ENCODE data around the gene NMRK1.
A peak's percentile ranks its signal among the peaks of the same experiment; 100 is the strongest.

NMRK1 gene

GRCh38 chr9:75053869-75054268 lies 34.1 kb downstream of the NMRK1 start:
- no peak for DNase-seq

DNA sequence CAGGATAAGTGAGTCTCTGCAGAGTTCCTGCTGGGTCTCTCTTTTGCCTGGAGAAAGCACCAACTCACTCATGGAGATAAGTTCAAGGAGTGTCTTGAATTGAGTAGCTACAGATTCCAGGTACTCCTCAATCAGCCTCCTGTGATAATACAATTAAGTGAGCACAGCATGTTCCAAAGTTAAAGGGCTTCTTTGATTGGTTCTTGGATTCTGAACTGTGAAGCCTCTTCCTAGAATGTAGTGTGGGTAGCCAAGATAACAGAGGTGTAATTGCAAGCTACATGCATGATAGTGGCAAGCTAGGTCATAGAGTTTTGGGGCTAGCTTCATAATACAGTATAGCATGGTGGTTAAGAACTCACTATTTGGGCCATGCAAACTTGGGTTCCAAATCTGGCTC lies 36.7 kb downstream of the NMRK1 start:
- no peak for DNase-seq

DNA sequence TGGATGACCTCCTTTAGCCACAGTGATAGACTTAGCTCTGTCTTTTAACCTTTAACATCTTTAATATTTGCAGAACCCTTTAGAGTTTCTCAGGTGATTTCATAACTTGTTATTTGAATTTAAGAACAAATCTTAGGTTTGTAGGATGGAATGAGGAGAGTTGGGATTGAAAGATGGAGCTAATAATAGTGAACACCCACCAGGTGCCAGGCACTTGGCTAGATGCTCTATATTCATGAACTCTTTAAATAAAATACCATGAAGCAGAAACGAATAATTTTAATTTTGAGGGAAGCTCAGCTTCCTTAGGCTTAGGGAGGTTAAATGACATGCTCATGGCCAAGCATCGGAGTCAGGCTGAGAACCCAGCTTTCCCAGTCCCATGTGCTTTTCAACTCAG lies 40.4 kb downstream of the NMRK1 start:
- no peak for DNase-seq

- DNase-seq: no peak
Observed at GRCh38 chr9:75046725-75047345, 41.1 kb downstream of the NMRK1 start.

DNA sequence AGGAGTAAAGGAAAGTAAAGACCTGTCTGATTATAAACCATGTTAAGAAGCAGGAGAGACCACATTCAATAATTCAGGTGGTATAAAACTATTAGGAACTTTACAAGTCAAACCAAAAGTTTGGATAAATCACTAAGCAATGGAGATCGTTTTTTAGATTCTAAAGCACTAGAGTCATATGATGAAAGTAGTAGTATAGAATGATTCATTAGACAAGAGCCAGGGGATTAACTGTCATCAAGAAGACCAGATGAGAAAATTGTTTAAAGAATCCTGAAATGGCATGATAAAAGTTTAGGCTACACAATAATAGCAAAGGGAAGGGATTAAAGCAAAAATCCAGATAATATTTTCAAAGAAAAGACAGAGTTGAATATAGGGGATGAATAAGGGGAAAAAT lies 46.9 kb downstream of the NMRK1 start:
- DNase-seq: no peak

DNA sequence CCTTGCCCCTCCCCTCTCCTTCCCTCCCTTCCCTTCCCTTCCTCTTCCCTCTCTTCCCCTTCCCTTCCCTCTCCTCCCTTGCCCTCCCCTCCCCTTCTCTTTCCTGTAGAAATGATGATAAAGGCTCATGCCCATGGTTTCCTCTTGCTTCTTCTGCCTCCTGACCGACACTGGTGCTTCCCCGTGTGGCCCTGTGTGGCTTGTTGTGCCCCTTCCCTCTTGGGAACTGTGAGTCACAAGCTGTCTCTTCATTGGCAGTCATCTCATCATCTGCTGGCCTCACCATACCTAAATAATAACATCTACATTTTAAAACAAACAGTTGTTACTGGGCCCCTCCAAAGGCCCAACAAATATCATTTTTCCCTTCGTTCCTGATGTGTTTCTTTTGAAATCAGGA lies 48.2 kb downstream of the NMRK1 start:
- no peak for DNase-seq

GRCh38 chr9:75039009-75039408 lies 48.9 kb downstream of the NMRK1 start:
- no peak for DNase-seq

GRCh38 chr9:75036793-75037192 lies 51.2 kb downstream of the NMRK1 start:
- no peak for DNase-seq

DNA sequence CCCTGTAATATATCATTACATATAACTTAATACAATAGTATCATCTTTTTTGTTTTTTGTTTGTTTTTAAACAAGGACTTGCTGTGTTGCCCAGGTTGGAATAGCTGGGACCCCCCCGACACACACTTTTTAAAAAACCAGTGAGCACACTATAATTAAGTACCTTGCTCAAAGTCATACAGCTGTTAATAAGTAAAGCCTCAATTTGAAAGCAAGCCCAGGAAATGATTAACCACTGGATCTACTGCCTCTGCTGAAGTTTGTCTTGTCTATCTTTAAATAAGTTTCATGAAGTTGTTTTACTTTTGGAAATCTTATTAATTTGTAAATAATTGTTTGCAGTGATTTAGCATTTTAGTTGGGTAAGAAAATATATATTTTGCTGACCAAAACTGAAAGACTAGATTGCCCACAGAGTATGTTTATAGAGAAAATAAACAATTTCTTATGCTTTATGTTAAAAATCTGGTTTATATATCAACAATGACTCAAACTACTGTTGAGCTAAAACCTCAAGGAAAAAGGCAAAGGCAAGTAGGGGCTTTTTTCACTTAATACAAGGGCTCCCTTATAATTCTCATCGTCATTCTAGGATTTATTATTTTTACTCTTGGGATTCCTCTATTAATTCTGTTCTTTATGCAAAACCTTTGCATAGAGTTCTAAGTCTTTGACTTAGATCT lies 54.0 kb downstream of the NMRK1 start:
- DNase-seq: no peak

DNA sequence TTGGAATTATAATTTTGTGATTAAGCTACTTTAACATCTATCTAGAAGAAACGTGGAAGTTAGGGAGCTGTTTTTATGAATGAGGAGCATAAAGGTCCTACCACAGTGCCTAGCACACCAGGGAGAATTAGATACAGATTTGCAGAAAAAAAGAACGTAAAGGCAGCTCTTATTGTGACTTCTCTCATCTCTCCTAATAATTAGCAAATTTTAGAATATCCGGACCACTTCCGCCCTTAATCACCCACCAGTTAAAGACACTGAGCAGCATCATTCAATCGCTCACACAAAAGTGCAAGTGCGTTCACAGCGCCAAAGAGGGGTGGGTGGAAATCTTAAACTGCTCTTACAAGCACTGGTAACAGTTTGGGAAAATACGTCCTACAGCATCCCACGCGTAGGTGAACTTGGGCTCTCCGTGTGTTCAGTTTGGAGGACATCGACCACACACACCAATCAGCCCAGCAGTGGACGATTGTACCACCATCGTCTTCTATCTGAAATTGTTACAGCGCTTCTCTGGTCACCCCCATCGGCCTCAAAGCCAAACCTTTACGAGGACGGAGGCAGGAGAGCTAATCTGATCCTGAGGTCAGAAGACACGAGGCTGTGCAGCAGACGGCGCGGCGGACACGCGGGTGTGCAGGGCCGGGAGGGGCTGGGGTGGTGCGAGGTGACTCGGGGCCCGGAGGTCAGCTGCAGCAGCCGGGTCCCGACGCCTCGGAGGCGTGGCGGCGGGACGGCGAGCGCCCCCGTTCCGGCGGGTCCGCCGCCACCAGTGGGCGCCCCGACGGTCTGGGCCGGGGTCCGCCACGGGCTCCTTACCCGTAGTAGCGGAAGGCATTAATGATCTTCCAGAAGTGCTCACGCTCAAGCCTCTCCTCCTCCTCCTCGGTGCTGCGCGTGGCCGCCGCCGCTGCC lies 60.5 kb downstream of the NMRK1 start:
- peak; percentile 64 for DNase-seq

- DNase-seq: no peak
Observed at GRCh38 chr9:75023846-75024245, 64.1 kb downstream of the NMRK1 start.

GRCh38 chr9:75019654-75020053 lies 68.3 kb downstream of the NMRK1 start:
- no peak for DNase-seq

GRCh38 chr9:75019022-75019421 lies 68.9 kb downstream of the NMRK1 start:
- DNase-seq: no peak

DNA sequence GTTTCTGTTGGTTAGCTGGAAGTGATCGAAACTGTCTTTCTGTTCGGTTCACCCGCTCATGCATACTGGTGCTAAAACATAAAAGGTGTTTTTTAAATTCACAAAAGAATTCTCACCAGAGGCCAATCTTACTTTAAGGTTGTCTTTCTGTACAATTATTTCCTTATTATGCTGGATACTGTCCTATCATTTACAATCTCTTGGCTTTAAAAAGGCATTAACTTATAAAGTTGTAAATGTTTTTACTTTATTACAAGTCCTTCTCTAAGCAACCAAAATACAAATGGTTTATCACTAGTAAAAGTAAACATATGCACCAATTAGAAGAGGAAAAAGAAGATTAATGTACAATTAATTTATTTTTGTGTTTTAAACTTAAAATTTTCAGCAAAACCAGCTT lies 70.6 kb downstream of the NMRK1 start:
- no peak for DNase-seq

GRCh38 chr9:75013735-75014134 lies 74.2 kb downstream of the NMRK1 start:
- DNase-seq: no peak

All from activated CD4-positive, CD25-positive, alpha-beta regulatory T cell treated with anti-CD3 and anti-CD28 coated beads, Interleukin-2, amount 50 U/mL, for 72 hours (primary cell).